ENCODE data around the gene LNP1.

The LNP1 gene

GRCh38 chr3:100483529-100483928, 82.2 kb downstream of the LNP1 start:
- DNase-seq = no peak

GRCh38 chr3:100486808-100487207, 85.5 kb downstream of the LNP1 start:
- DNase-seq = no peak

- no peak for DNase-seq
Observed at GRCh38 chr3:100489118-100489517, 87.8 kb downstream of the LNP1 start.

- DNase-seq = peak; percentile 92
Observed at GRCh38 chr3:100492059-100493006, 91.0 kb downstream of the LNP1 start, which contains the start of gene TMEM45A. Gene TMEM45A, plus strand, starts transcription at chr3:100492619. Its CDS starts 62,593 bp downstream, at chr3:100555212.

GRCh38 chr3:100496711-100497261, 95.4 kb downstream of the LNP1 start:
- DNase-seq = no peak

- no peak for DNase-seq
Observed at GRCh38 chr3:100499651-100500050, 98.3 kb downstream of the LNP1 start.

GRCh38 chr3:100500320-100500880, 99.1 kb downstream of the LNP1 start:
- no peak for DNase-seq

GRCh38 chr3:100503448-100503847, 102.1 kb downstream of the LNP1 start:
- DNase-seq = no peak

Measured in activated CD8-positive, alpha-beta memory T cell treated with anti-CD3 and anti-CD28 coated beads for 24 hours (primary cell).